ENCODE measurements around the gene FAM237B. TPM values are rescaled to one million over a fixed set of nuclear protein-coding genes. Genes with fewer than 3 reads are reported as not detected.

FAM237B gene
- polyA plus RNA-seq, 2 of the 4 experiments (the other 2 are of a cell fraction), result not detected

DNA sequence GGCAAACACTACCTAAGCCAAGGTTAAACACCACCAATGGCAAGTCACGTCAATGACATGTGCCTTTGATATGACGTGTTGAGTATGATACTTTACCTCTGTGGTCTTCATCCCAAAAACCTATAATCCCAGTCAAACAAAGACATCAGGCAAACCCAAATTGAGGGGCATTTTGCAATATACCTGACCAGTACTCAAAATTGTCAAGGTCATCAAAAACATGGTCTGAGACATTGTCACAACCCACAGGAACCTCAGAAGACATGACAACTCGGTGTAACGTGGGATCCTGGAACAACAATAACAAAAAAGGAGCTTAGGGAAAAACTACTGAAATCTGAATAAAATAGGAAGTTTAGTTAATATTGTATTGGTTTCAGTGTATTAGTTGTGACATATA lies 7.2 kb downstream of the FAM237B start:
- FAIRE-seq (no peak), ATAC-seq (no peak), DNase-seq (ENCODE audit: low read depth in 1 of 2, low spot score in 1 of 2) (no peak)
- POLR2A ChIA-PET, result no interaction called here
- Histone ChIP-seq H3K27ac (no peak overlapping the region), H3K4me1 (no peaks in the 10 kb centered on the region), H3K9me3 (no peaks in the 10 kb centered on the region), H3K4me3 (no peak overlapping the region), H3K4me2 (no peak overlapping the region)
- WGBS (ENCODE audit: missing lambda C conversion rate), result 57% methylated on average over 4 of the region's 4 CpGs
- TF ChIP-seq POLR2A (IDR thresholded peaks at IDR 0.05; ENCODE audit: low read length) (no peak), MAFK (IDR thresholded peaks at IDR 0.05; ENCODE audit: partially characterized antibody) (peak; percentile 80)
- CTCF ChIA-PET, result interaction anchor here (1.0 kb wide), 1 partner anchor 20 kb away, joined by 3 read pairs; no protein-coding TSS in a partner anchor

DNA sequence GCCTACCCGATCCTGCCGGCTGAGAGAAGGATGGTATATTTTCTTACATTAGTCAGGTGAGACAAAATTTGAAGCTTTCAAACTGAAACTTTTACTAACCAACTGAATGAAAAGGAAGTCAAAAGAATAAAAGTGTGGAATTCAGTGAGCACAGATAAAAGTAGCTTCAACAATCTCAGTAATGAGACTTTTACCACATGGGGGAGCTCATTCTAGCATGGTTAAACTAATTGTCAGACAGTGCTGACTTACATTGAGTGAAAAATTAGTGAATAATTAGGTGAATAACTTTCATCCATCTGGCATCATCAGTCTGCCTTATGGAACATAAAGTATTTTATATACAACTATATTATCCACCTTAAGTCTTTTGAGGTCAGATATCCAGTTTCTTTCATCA lies 8.4 kb downstream of the FAM237B start:
- no peak for TF ChIP-seq ZC3H11A (IDR thresholded peaks at IDR 0.05)
- TF ChIP-seq FOSB (CRISPR knock-in tag; IDR thresholded peaks at IDR 0.05), result no peak
- TF ChIP-seq, protein P1, sequence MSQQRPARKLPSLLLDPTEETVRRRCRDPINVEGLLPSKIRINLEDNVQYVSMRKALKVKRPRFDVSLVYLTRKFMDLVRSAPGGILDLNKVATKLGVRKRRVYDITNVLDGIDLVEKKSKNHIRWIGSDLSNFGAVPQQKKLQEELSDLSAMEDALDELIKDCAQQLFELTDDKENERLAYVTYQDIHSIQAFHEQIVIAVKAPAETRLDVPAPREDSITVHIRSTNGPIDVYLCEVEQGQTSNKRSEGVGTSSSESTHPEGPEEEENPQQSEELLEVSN (IDR thresholded peaks at IDR 0.05; ENCODE audit: borderline replicate concordance, low read depth), result no peak
- no peak for TF ChIP-seq ESRRA (IDR thresholded peaks at IDR 0.05; ENCODE audit: borderline replicate concordance, low read length)
- TF ChIP-seq, protein P2, sequence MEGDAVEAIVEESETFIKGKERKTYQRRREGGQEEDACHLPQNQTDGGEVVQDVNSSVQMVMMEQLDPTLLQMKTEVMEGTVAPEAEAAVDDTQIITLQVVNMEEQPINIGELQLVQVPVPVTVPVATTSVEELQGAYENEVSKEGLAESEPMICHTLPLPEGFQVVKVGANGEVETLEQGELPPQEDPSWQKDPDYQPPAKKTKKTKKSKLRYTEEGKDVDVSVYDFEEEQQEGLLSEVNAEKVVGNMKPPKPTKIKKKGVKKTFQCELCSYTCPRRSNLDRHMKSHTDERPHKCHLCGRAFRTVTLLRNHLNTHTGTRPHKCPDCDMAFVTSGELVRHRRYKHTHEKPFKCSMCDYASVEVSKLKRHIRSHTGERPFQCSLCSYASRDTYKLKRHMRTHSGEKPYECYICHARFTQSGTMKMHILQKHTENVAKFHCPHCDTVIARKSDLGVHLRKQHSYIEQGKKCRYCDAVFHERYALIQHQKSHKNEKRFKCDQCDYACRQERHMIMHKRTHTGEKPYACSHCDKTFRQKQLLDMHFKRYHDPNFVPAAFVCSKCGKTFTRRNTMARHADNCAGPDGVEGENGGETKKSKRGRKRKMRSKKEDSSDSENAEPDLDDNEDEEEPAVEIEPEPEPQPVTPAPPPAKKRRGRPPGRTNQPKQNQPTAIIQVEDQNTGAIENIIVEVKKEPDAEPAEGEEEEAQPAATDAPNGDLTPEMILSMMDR (IDR thresholded peaks at IDR 0.05), result peak; percentile 25; the same call in 2 of the 3 replicates
- TF ChIP-seq FOXS1 (CRISPR knock-in tag; IDR thresholded peaks at IDR 0.05), result no peak
- TF ChIP-seq RCOR1 (IDR thresholded peaks at IDR 0.05; ENCODE audit: low read depth, low read length), result no peak
- TF ChIP-seq GATA3 (IDR thresholded peaks at IDR 0.05; ENCODE audit: borderline replicate concordance), result no peak
- TF ChIP-seq, protein P3, sequence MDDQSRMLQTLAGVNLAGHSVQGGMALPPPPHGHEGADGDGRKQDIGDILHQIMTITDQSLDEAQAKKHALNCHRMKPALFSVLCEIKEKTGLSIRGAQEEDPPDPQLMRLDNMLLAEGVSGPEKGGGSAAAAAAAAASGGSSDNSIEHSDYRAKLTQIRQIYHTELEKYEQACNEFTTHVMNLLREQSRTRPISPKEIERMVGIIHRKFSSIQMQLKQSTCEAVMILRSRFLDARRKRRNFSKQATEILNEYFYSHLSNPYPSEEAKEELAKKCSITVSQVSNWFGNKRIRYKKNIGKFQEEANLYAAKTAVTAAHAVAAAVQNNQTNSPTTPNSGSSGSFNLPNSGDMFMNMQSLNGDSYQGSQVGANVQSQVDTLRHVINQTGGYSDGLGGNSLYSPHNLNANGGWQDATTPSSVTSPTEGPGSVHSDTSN (IDR thresholded peaks at IDR 0.05), result no peak
- TF ChIP-seq, protein P4, sequence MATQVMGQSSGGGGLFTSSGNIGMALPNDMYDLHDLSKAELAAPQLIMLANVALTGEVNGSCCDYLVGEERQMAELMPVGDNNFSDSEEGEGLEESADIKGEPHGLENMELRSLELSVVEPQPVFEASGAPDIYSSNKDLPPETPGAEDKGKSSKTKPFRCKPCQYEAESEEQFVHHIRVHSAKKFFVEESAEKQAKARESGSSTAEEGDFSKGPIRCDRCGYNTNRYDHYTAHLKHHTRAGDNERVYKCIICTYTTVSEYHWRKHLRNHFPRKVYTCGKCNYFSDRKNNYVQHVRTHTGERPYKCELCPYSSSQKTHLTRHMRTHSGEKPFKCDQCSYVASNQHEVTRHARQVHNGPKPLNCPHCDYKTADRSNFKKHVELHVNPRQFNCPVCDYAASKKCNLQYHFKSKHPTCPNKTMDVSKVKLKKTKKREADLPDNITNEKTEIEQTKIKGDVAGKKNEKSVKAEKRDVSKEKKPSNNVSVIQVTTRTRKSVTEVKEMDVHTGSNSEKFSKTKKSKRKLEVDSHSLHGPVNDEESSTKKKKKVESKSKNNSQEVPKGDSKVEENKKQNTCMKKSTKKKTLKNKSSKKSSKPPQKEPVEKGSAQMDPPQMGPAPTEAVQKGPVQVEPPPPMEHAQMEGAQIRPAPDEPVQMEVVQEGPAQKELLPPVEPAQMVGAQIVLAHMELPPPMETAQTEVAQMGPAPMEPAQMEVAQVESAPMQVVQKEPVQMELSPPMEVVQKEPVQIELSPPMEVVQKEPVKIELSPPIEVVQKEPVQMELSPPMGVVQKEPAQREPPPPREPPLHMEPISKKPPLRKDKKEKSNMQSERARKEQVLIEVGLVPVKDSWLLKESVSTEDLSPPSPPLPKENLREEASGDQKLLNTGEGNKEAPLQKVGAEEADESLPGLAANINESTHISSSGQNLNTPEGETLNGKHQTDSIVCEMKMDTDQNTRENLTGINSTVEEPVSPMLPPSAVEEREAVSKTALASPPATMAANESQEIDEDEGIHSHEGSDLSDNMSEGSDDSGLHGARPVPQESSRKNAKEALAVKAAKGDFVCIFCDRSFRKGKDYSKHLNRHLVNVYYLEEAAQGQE (IDR thresholded peaks at IDR 0.05), result no peak
- TF ChIP-seq RAD21 (conservative IDR thresholded peaks at IDR 0.05 in 1 of 2, IDR thresholded peaks at IDR 0.05 in 1 of 2), result 0 out of 5 replicates have a peak, but pooled peaks of 1 of the 2 experiments have one; percentile 18
- no peak for TF ChIP-seq HOXA7 (CRISPR knock-in tag; IDR thresholded peaks at IDR 0.05)
- 87% methylated on average over 2 of the region's 2 CpGs for WGBS (ENCODE audit: missing lambda C conversion rate)
- H3K4me1 ChIP-seq, result no peaks in the 10 kb centered on the region
- no peak overlapping the region for H3K27ac ChIP-seq
- DNase-seq (ENCODE audit: low read depth in 1 of 2, low spot score in 1 of 2) (no peak), FAIRE-seq (no peak), ATAC-seq (no peak)
- no peaks in the 10 kb centered on the region for H3K9me3 ChIP-seq
- POLR2A ChIA-PET, result no interaction called here
- CTCF ChIA-PET, result interaction anchor here (0.6 to 1.7 kb wide), 3 partner anchors 9 to 41 kb away, joined by 3 to 7 read pairs (median 5); no protein-coding TSS in a partner anchor
- no peak overlapping the region for H3K4me2 ChIP-seq
- H3K4me3 ChIP-seq, result no peak overlapping the region

DNA sequence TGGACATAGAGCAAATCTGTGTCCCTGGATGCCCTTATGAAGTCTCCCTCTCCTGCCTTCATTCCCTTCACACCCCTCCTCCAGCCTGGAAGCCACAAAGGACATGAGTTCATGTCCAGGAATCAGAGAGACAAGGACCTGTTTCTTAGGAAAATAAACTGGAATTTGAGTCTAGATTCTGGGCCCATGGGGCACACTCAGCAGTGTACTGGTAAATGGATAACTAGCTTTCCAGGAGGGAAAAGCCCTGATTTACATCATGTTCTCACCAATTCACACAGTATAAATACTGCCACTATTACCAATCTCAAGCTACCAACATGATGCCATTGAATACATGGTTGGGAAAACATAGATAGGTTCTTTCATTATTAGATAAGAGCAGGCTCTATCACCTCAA lies 9.9 kb downstream of the FAM237B start:
- DNase-seq (ENCODE audit: low read depth in 1 of 2, low spot score in 1 of 2) (no peak), ATAC-seq (no peak), FAIRE-seq (no peak)
- Histone ChIP-seq H3K4me2 (no peak overlapping the region), H3K9me3 (no peaks in the 10 kb centered on the region), H3K27ac (no peak overlapping the region), H3K4me3 (no peak overlapping the region), H3K4me1 (no peaks in the 10 kb centered on the region)
- ChIA-PET POLR2A (no interaction called here), CTCF (interaction anchor here (0.5 to 1.8 kb wide), 3 partner anchors 10 to 165 kb away, joined by 3 to 5 read pairs (median 4); partner anchors contain the start of gene FAM237B)
- no peak for TF ChIP-seq NFE2L2 (conservative IDR thresholded peaks at IDR 0.05; ENCODE audit: low read length)
- TF ChIP-seq KDM5A (IDR thresholded peaks at IDR 0.05), result no peak
